Common myeloid progenitor, CD34-positive (primary cell): Measurements from ENCODE around the gene MYCBP.
A peak's percentile ranks its signal among the peaks of the same experiment; 100 is the strongest.

Experiments used
- CTCF ChIA-PET: fragments of 350-600 bp; sonication (Branson Sonifier 250); formaldehyde crosslinking; loops from one replicate; lab custom pipeline; 2021; ENCODE audit warnings: antibody characterized with exemption; lab: Charles Lee
- POLR2A ChIA-PET: fragments of 350-600 bp; sonication (Branson Sonifier 250); formaldehyde crosslinking; loops from one replicate; lab custom pipeline; 2021; ENCODE audit warnings: antibody characterized with exemption; lab: Charles Lee
- DNase-seq, 3 donors: peaks; one replicate each; pipeline versions ENCODE4 v3.0.0 to v3.0.0-alpha.2; 2013
- H3K27ac ChIP-seq, 2 experiments: 1 replicate in 1 of 2; 2 replicates in 1 of 2; pipeline ENCODE4 v1.7.0; 2013; ENCODE audit warnings: inconsistent platforms in 2 of 2, low read length in 2 of 2, mild to moderate bottlenecking in 2 of 2, low read depth in 1 of 2, moderate library complexity in 1 of 2; ENCODE audit not compliant: severe bottlenecking in 2 of 2, insufficient read depth in 1 of 2, poor library complexity in 1 of 2
- H3K27me3 ChIP-seq, 5 experiments: replicated peaks in 2 of 5; 1 replicate in 3 of 5; 2 replicates in 2 of 5; pipeline versions ENCODE4 v1.6.1 to v1.7.0; 2013; ENCODE audit warnings: low read length in 4 of 5, mild to moderate bottlenecking in 2 of 5, moderate library complexity in 2 of 5, inconsistent platforms in 1 of 5; ENCODE audit not compliant: insufficient read depth in 5 of 5, control insufficient read depth in 4 of 5
- H3K36me3 ChIP-seq, 4 experiments: 1 replicate in 2 of 4; 2 replicates in 2 of 4; pipeline versions ENCODE4 v1.6.1 to v1.7.0; 2013; ENCODE audit warnings: low read length in 3 of 4, control low read depth in 1 of 4, mild to moderate bottlenecking in 1 of 4; ENCODE audit not compliant: control insufficient read depth in 4 of 4, insufficient read depth in 4 of 4
- H3K4me1 ChIP-seq, 4 experiments: 1 replicate in 3 of 4; 2 replicates in 1 of 4; pipeline versions ENCODE4 v1.6.1 to v1.7.1; 2013; ENCODE audit warnings: low read length in 3 of 4, mild to moderate bottlenecking in 3 of 4, control low read depth in 1 of 4, inconsistent platforms in 1 of 4, moderate library complexity in 1 of 4; ENCODE audit not compliant: control insufficient read depth in 4 of 4, insufficient read depth in 4 of 4; ENCODE audit errors: control extremely low read depth in 1 of 4
- H3K4me3 ChIP-seq, 7 experiments: 1 replicate in 4 of 7; 2 replicates in 3 of 7; pipeline versions ENCODE4 v1.5.1 to v1.7.0; 2013; ENCODE audit warnings: mild to moderate bottlenecking in 7 of 7, low read length in 6 of 7, moderate library complexity in 6 of 7, inconsistent platforms in 2 of 7, low read depth in 2 of 7, control low read depth in 1 of 7; ENCODE audit not compliant: insufficient read depth in 4 of 7, control insufficient read depth in 1 of 7; ENCODE audit errors: extremely low read depth in 1 of 7
- H3K9me3 ChIP-seq, 5 experiments: 1 replicate in 4 of 5; 2 replicates in 1 of 5; pipeline versions ENCODE4 v1.6.1 to v1.7.1; 2013; ENCODE audit warnings: low read length in 4 of 5, mild to moderate bottlenecking in 2 of 5, inconsistent platforms in 1 of 5, low read depth in 1 of 5, moderate library complexity in 1 of 5; ENCODE audit not compliant: control insufficient read depth in 4 of 5, insufficient read depth in 2 of 5; ENCODE audit errors: control extremely low read depth in 1 of 5
- WGBS: methylation state at CpG from one replicate; pipeline ENCODE4 v1.1.5; 2013; ENCODE audit not compliant: insufficient coverage; 5-methylcytosine and 5-hydroxymethylcytosine counted together

MYCBP gene

GRCh38 chr1:38817267-38818174 lies 55.6 kb downstream of the MYCBP start:
- 34% methylated on average over 43 of the region's 45 CpGs for WGBS
- Histone ChIP-seq H3K27ac (peak overlapping the region in 1 of 2 experiments; percentile 82), H3K27me3 (peaks cover 6 to 79% (median 33%) of the 10 kb centered on the region in 5 experiments), H3K4me3 (peak overlapping the region in 6 of 7 experiments; percentile 19 to 71 (median 46)), H3K36me3 (no peaks in the 10 kb centered on the region), H3K9me3 (peaks cover 0 to 3% (median 0%) of the 10 kb centered on the region in 5 experiments), H3K4me1 (peaks cover 3 to 31% (median 26%) of the 10 kb centered on the region in 4 experiments)
- ChIA-PET POLR2A (no interaction called here), CTCF (interaction anchor here (4.4 kb wide), 1 partner anchor 16 kb away, joined by 40 read pairs; no protein-coding TSS in a partner anchor)
- no peak for DNase-seq

- Histone ChIP-seq H3K36me3 (no peaks in the 10 kb centered on the region), H3K4me1 (peaks cover 3 to 31% (median 26%) of the 10 kb centered on the region in 4 experiments), H3K27ac (peak overlapping the region in 1 of 2 experiments; percentile 82), H3K4me3 (peak overlapping the region in 4 of 7 experiments; percentile 7 to 62 (median 56)), H3K27me3 (peaks cover 6 to 85% (median 34%) of the 10 kb centered on the region in 5 experiments), H3K9me3 (peaks cover 0 to 3% (median 0%) of the 10 kb centered on the region in 5 experiments)
- POLR2A ChIA-PET = interaction anchor here (0.7 kb wide), 1 partner anchor 71 kb away, joined by 3 read pairs; no protein-coding TSS in a partner anchor
- peak; percentile 64 to 92 (median 85) for DNase-seq
- CTCF ChIA-PET = interaction anchor here (1.6 to 1.7 kb wide), 2 partner anchors 9 to 208 kb away, joined by 3 read pairs; no protein-coding TSS in a partner anchor
- WGBS = 4% methylated on average over 36 of the region's 36 CpGs
Observed at GRCh38 chr1:38815903-38816627, 57.1 kb downstream of the MYCBP start.

GRCh38 chr1:38814984-38815464 lies 58.1 kb downstream of the MYCBP start:
- no CpG with 5 or more reads among the region's 1 CpG for WGBS
- CTCF ChIA-PET = no interaction called here
- DNase-seq = peak in 1 of 3 donors; percentile 36
- Histone ChIP-seq H3K36me3 (no peaks in the 10 kb centered on the region), H3K4me3 (no peak overlapping the region), H3K27ac (peak overlapping the region in 1 of 2 experiments; percentile 72), H3K27me3 (peaks cover 3 to 87% (median 40%) of the 10 kb centered on the region in 5 experiments), H3K9me3 (peaks cover 0 to 3% (median 0%) of the 10 kb centered on the region in 5 experiments), H3K4me1 (peaks cover 3 to 31% (median 26%) of the 10 kb centered on the region in 4 experiments)
- POLR2A ChIA-PET = interaction anchor here (0.7 kb wide), 1 partner anchor 70 kb away, joined by 3 read pairs; no protein-coding TSS in a partner anchor

GRCh38 chr1:38814444-38814983 lies 58.6 kb downstream of the MYCBP start:
- 76% methylated on average over 4 of the region's 7 CpGs for WGBS
- peaks cover 3 to 31% (median 26%) of the 10 kb centered on the region in 4 experiments for H3K4me1 ChIP-seq
- H3K27ac ChIP-seq = no peak overlapping the region
- ChIA-PET CTCF (no interaction called here), POLR2A (no interaction called here)
- H3K27me3 ChIP-seq = peaks cover 3 to 87% (median 36%) of the 10 kb centered on the region in 5 experiments
- no peak overlapping the region for H3K4me3 ChIP-seq
- peaks cover 0 to 3% (median 0%) of the 10 kb centered on the region in 5 experiments for H3K9me3 ChIP-seq
- no peak for DNase-seq
- no peaks in the 10 kb centered on the region for H3K36me3 ChIP-seq

GRCh38 chr1:38812981-38813380 lies 60.2 kb downstream of the MYCBP start:
- CTCF ChIA-PET = no interaction called here

More at GRCh38 chr1:38812981-38813380, 60.2 kb downstream of the MYCBP start:
- DNase-seq = no peak
- Histone ChIP-seq H3K9me3 (peaks cover 0 to 3% (median 0%) of the 10 kb centered on the region in 5 experiments), H3K36me3 (no peaks in the 10 kb centered on the region), H3K4me1 (peaks cover 3 to 22% (median 17%) of the 10 kb centered on the region in 4 experiments), H3K4me3 (no peak overlapping the region), H3K27ac (no peak overlapping the region), H3K27me3 (peaks cover 3 to 85% (median 35%) of the 10 kb centered on the region in 5 experiments)
- 89% methylated on average over 3 of the region's 5 CpGs for WGBS
- POLR2A ChIA-PET = no interaction called here
